HFFc6 (cell line): ENCODE data around the gene GRID1. TPM values are rescaled to one million over a fixed set of nuclear protein-coding genes. Genes with fewer than 3 reads are reported as not detected.

Source experiments
- DNase-seq: peaks from one replicate; pipeline ENCODE4 v3.0.0-alpha.2; 2018
- H3K27ac Mint-ChIP-seq: 2 replicates; pipeline ENCODE4 v1.8.0; 2020; ENCODE audit warnings: mild to moderate bottlenecking, mixed read lengths
- H3K27me3 Mint-ChIP-seq: 2 replicates; pipeline ENCODE4 v1.8.0; 2021; ENCODE audit warnings: mild to moderate bottlenecking, moderate library complexity, mixed read lengths; ENCODE audit not compliant: insufficient read depth
- H3K36me3 Mint-ChIP-seq: 2 replicates; pipeline ENCODE4 v1.8.0; 2021; ENCODE audit warnings: low read depth, mixed read lengths
- H3K4me1 Mint-ChIP-seq: 2 replicates; pipeline ENCODE4 v1.8.0; 2020; ENCODE audit warnings: low read depth, mixed read lengths
- H3K4me3 Mint-ChIP-seq: 2 replicates; pipeline ENCODE4 v1.8.0; 2020; ENCODE audit warnings: mild to moderate bottlenecking, moderate library complexity, mixed read lengths
- H3K9me3 Mint-ChIP-seq: 2 replicates; pipeline ENCODE4 v1.8.0; 2020; ENCODE audit warnings: mild to moderate bottlenecking, mixed read lengths
- CTCF ChIP-seq: fragments of 200-600 bp; sonication (generic); IDR thresholded peaks from 2 replicates; pipeline ENCODE4 v1.5.0; 2021; ENCODE audit warnings: antibody characterized with exemption, mild to moderate bottlenecking
- total RNA-seq, 6 experiments: library from RNA; stranded (reverse); fragmentation: NEBNext Ultra II Directional; extraction: Animal tissue kit (Norgen Biotek cat#: 25700); gene quantifications; 2 replicates in 1 of 6; 3 replicates in 5 of 6; pipeline ENCODE4 v1.2.3, GENCODE V29; 2021

Gene GRID1
- total RNA-seq, 6 experiments from 2014 or later, result not detected

GRCh38 chr10:85734791-85735190 is 631.8 kb downstream of the GRID1 start:
- Mint-ChIP-seq H3K9me3 (peaks cover 40% of the 10 kb centered on the region), H3K27ac (no peak overlapping the region), H3K4me3 (no peak overlapping the region), H3K27me3 (no peaks in the 10 kb centered on the region), H3K36me3 (no peaks in the 10 kb centered on the region), H3K4me1 (no peaks in the 10 kb centered on the region)
- DNase-seq, result no peak
- TF ChIP-seq CTCF, result no peak

GRCh38 chr10:85724215-85724614 is 642.4 kb downstream of the GRID1 start:
- no peak for TF ChIP-seq CTCF
- Mint-ChIP-seq H3K9me3 (peaks cover 46% of the 10 kb centered on the region), H3K27ac (no peak overlapping the region), H3K36me3 (no peaks in the 10 kb centered on the region), H3K27me3 (0 out of 2 replicates have a peak, but pooled peaks cover 2% of the 10 kb centered on the region), H3K4me1 (no peaks in the 10 kb centered on the region), H3K4me3 (no peak overlapping the region)
- DNase-seq, result no peak

GRCh38 chr10:85720931-85721590 is 645.5 kb downstream of the GRID1 start:
- Mint-ChIP-seq H3K36me3 (no peaks in the 10 kb centered on the region; the same call in 1 of the 2 replicates), H3K27ac (no peak overlapping the region), H3K4me1 (no peaks in the 10 kb centered on the region), H3K27me3 (peaks cover 2% of the 10 kb centered on the region; the same call in 1 of the 2 replicates), H3K4me3 (no peak overlapping the region), H3K9me3 (peaks cover 46% of the 10 kb centered on the region)
- TF ChIP-seq CTCF, result no peak
- no peak for DNase-seq

- H3K4me1 Mint-ChIP-seq, result no peaks in the 10 kb centered on the region
- peaks cover 41% of the 10 kb centered on the region for H3K9me3 Mint-ChIP-seq
- DNase-seq, result no peak
- no peaks in the 10 kb centered on the region; the same call in 1 of the 2 replicates for H3K36me3 Mint-ChIP-seq
- TF ChIP-seq CTCF, result no peak
- H3K4me3 Mint-ChIP-seq, result no peak overlapping the region
- H3K27me3 Mint-ChIP-seq, result no peaks in the 10 kb centered on the region; the same call in 1 of the 2 replicates
- H3K27ac Mint-ChIP-seq, result no peak overlapping the region
Observed at GRCh38 chr10:85719408-85719807, 647.2 kb downstream of the GRID1 start.

- Mint-ChIP-seq H3K4me3 (no peak overlapping the region), H3K9me3 (peaks cover 51% of the 10 kb centered on the region), H3K36me3 (no peaks in the 10 kb centered on the region; the same call in 1 of the 2 replicates), H3K27me3 (no peaks in the 10 kb centered on the region; the same call in 1 of the 2 replicates), H3K4me1 (no peaks in the 10 kb centered on the region), H3K27ac (no peak overlapping the region)
- no peak for TF ChIP-seq CTCF
- no peak for DNase-seq
Observed at GRCh38 chr10:85713885-85714284, 652.7 kb downstream of the GRID1 start.
